GM11168 (cell line): Measurements from ENCODE around the gene SOD2.
"Not testable (repeated sequence)": the region's sequence is repeated elsewhere in the genome, so short reads cannot be mapped to it uniquely, and the experiment has no call there.

Experiments
- in situ Hi-C: fragments of 300-500 bp; cut with MboI; formaldehyde crosslinking; loops from one replicate; pipeline ENCODE4 v1.12.0; 2022; ENCODE audit warnings: low sequenced_read_pairs; ENCODE audit not compliant: unreplicated experiment

Gene SOD2

DNA sequence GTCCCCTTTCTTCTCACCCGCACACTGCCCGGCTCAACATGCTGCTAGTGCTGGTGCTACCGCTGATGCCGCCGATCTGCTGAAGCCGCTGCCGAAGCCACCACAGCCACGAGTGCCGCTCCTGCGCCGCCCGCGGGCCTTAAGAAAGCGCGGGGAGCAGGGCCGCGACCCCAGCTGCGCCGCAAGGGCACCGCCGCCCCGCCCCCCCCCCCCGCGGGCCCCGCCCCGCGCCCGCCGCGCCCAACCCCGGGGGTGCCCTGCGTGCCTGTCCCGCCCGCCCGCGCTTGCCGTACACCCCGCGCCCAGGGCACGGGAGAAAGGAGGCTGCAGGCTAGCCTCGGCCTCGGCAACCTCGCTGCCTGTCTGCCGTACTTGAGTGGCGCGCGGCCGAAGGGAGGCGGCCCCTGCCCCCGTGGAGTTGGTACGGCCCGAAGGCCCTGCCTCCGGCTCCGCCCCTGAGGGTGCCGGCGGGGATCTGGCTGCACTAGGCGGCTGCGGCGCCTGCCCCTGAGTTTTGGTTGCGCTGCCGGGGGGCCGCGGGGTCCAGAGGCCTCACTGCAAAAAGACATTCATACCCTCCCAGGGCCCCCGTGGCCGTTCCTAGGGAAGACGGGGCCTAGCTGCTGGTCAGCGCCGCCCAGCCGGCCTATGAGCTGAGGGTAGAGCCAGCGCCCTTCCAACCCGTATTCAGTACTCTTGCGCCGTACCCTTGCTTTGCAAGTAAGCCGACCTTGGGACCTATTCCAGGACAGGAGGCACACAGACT is at the start of gene SOD2:
Gene SOD2, minus strand, starts transcription at position 114 of the 766 bp plus-strand sequence. Its CDS starts 74 bp downstream, at position 40.
- in situ Hi-C loops, result no loop called here

DNA sequence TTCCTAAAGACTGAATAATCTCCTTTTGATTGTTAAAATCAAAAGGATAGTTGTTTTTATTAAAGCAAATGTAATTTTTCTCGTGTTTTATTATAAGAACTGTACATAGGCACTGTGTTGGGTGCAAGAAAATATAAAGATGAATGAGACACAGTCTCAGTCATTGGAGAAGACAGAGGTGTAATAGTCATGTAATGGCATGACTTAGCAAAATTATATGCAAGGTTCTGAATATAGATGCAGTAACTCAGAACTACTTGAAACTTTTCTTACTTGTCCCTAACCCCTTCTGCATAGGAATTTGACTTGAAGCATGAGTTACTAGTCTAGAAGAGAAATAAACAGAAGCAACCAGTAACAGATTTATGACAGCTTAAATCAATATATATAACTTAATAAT is 49.1 kb upstream of the SOD2 start:
- in situ Hi-C loops, result no loop called here

DNA sequence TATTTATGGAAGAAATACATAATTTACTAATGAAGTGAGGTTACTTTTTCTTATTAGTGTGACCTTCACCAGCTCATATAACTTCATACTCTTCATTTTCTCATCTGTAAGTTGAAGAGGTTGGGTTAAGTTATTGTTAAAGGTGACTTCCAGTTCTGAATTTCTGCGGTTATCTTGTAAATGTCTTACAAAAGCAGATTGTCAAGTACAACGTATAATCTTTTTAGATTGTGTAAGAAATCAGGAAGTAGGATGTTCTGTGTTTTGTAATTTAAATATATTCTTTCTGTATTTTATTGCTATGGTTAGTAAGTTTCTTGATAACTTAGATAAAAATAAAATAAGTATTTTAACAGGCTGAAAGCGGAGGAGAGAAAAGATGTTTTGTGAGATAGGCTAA is 46.3 kb upstream of the SOD2 start:
- in situ Hi-C loops, result no loop called here

DNA sequence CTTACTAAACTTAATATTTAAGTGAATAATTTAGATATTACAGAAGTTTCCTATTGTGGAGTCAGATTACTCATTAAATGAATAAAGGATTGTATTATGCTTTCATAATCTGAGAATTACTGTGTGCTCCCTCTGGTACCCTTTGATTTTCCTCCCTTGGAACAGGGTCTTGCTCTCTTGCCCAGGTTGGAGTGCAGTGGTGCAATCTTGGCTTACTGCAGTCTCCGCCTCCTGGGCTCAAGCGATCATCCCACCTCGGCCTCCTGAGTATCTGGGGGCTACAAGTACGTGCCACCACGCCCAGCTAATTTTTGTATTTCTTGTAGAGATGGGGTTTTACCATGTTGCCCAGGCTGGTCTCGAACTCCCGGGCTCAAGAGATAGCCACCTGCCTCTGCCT is 43.9 kb upstream of the SOD2 start:
- in situ Hi-C loops, result no loop called here

DNA sequence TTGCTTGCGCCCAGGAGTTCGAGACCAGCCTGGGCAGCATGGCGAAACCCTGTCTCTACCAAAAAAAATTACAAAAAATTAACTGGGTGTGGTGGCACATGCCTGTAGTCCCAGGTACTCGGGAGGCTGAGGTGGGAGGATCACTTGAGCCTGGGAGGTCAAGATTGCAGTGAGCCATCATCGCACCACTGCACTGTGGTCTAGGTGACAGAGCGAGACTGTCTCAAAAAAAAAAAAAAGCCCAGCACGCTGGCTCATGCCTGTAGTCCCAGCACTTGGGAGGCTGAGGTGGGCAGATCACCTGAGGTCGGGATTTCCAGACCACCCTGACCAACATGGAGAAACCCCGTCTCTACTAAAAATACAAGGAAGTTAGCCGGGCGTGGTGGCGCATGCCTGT is 40.4 kb upstream of the SOD2 start:
- in situ Hi-C loops, result not testable (repeated sequence)

DNA sequence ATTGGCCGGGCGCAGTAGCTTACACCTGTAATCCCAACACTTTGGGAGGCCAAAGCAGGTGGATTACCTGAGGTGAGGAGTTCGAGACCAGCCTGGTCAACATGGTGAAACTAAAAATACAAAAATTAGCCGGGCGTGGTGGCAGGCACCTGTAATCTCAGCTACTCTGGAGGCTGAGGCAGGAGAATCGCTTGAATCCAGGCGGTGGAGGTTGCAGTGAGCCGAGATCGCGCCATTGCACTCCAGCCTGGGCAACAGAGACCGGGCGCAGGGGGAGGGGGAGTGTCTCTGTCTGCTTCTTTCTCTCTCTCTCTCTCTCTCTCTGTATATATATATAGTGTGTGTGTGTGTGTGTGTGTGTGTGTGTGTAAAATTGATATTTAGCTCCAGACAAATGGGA is 39.5 kb upstream of the SOD2 start:
- in situ Hi-C loops, result not testable (repeated sequence)

DNA sequence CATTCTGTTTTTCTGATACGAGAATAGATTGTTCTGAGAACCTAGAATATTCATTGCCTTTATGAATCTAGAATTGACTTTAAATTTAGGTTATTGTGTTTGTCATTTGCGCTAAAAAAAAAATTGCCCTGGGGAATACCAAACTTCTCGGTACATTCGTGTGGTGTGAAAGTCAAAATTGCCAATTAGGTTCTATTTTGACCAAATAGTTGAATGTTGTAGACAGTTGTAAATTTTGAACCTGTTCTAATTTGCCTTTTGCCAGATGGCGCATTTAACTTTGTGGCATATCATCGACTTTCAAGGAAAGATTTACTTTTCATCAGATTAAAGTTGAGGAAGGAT is 37.3 kb upstream of the SOD2 start:
- in situ Hi-C loops, result no loop called here

DNA sequence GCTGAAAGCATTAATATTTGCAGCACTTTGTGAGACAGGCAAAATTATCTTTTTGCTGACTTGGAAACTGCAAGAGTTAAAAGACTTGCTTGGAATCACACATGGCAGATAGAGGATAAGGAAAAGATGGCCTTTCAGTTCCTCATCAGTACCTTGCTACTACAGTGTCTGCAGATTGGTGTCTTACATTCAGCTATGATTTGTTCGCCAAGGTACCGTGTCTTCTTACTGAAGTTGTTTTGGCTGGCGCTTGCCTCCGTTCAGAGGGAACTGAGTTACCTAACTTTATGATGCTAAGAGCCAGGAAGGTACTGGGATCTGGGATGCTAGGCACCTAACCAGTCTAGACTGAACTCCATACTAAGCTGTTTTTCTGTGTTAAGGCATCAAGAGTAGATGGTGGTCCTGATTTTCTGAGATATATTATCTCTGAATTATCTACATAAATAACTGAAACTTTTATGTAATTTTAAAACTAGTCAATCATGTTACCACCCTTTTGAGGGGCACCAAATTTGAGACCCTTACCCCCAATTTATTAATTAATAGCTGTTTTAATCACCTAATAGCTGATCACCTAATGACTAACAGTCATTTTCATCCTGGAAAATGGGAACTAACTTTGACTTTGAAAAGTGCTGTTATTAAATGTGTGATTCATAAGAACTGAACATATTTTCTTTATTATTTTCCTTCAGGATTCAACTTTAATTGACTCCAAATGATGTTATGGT is 36.7 kb upstream of the SOD2 start:
- in situ Hi-C loops, result no loop called here

DNA sequence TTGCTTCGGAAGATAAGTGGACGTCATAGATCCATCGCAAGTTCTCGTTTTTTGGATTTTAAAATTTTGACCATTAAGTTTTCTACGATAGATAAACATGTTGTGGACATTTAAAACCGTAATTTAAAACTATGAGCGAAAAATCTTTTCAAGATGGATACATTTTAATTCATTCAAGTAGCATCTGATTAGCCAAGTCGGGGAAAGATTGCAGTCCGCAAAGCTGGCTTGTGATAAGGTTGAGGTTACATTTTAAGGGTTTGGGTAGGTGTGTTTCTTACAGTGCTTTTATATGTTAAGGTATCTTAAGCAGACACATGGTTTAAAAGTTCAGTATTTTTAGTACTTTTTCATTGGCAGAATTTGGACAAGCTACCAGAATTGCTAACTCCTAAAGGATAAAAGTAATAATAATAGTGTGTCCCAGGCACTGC is 35.5 kb upstream of the SOD2 start:
- in situ Hi-C loops, result no loop called here

DNA sequence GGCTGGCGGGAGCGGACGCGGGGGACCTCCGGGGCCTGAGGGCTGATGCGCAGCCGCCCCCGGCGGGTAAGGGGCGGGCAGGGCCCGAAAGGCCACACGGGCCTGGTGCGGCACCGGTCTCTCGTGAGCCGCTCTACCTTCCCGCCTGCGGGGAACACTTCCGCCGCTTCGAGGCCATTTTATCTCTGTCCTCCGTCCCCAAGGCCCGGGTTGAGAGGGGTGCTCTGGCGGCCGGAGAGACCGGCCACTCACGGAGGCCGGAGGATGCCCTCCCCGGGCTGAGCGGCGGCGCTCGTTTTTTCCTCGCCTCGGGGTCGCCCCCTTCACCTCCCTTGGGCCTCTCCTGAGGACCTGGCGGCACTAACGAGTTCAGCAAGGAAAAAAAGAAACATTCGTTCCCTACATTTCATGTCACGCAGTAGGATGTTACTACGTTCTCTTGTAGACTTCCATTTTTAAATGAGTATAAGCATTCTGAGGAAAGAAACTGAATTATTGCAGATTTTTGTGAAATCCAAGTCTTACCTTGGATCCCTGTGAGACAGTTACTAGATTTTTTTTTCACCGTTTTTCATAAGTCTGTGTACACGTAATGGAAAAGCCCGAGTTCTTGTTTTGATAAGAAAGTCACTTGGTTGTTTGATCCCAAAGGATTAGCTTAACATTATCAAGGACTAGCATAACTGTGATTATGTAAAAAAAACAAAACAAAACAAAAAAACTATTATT is 34.8 kb upstream of the SOD2 start:
- in situ Hi-C loops, result no loop called here

DNA sequence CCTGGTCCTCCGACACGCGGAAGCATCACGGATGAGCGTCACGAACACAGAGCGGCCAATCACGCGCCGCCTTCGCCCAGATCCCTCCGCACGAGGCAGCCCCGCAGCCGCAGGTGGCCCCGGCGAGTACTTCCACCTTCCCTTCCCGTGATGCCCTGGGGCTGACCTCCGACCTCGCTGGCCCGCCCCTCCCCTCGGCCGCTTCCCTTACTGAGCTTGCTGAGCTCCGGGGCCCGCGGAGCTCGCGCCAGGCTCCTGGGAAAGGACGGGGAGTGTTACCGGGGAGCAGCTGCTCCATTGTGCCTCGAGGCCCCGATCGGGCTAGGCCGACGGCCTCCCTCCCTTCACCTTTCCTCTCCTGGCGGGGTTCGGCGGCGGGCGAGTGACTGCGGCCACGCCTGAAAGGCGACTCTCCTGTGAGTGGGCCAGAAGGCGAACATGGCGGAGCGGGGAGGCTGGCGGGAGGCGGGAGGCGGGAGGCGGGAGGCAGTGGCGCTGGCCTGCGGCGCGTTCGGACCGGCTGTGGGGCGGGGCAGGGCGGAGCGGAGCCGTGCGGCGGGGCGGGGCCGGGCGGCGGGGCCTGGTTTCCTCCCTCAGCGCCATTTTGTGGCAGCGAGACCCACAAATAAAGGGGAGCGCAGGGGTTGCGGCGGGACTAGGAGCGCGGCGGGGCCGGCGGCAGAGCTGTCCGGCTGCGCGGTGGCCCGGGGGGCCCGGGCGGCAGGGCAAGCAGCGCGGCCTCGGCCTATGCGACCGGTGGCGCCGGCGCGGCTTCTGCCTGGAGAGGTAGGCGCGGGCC is 34.1 kb upstream of the SOD2 start, which contains the start of gene WTAP:
Gene WTAP, plus strand, starts transcription at position 589 of the 799 bp plus-strand sequence. CDS start 8,760 bp downstream, outside the sequence.
- in situ Hi-C loops, result no loop called here

DNA sequence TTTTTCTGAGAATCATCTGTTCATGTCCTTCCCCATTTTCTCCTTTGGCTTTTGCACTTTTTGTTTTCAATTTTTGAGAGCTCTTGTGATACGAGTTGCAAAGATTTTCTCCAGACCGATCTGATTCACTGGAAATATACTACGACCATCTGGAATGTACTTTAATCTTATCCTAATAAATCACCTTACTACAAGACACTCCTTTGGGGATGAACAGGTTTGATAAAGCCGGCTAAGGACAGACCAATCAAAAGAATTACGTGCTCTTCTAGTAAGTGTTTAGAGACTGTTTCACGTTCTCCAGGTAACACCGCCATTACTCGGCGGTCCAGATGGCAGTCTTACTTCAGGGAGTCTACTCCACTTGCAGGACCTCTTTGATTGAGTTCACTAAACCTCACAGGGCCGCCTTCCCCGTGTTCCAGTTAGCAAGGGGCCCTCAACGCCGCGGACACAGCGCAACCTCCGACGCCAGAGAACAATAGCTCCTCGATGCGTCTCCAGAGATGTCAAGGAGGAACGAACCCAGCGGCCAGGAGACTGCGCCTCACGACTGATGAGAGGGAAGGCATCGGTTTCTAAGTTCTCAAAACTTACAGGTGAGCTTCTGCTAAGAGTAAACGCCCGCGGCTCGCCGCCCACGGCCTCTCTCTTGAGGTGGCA is 33.3 kb upstream of the SOD2 start:
- in situ Hi-C loops, result no loop called here

DNA sequence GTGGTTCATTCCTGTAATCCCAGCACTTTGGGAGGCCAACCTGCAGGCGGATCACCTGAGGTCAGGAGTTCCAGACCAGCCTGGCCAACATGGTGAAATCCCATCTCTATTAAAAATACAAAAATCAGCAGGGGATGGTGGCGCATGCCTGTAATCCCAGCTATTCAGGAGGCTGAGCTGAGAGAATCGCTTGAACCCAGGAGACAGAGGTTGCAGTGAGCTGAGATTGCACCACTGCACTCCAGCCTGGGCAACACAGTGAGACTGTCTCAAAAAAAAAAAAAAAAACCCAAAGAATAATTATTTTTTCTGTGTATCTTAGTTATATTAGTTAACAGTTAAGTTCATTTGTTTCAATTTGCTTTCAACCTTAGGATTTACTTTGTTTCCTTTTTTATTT is 32.2 kb upstream of the SOD2 start:
- in situ Hi-C loops, result not testable (repeated sequence)

DNA sequence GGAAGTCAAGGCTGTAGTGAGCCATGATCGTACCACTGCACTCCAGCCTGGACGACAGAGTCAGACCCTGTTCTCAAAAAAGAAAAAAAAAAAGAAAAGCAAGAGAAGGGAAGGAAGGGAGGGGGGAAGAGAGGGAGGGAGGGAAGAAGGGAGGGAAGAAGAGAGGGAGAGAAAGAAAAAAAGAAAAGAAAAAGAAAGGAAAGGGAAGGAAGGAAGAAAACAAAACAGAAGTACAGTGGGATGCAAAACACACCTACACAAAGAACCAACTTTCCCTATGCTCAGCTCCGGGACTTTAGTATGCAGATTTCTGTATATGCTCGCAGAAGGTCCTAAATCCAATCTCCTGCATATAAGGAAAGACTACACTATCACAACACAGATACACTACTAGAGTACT is 31.7 kb upstream of the SOD2 start:
- in situ Hi-C loops, result no loop called here

DNA sequence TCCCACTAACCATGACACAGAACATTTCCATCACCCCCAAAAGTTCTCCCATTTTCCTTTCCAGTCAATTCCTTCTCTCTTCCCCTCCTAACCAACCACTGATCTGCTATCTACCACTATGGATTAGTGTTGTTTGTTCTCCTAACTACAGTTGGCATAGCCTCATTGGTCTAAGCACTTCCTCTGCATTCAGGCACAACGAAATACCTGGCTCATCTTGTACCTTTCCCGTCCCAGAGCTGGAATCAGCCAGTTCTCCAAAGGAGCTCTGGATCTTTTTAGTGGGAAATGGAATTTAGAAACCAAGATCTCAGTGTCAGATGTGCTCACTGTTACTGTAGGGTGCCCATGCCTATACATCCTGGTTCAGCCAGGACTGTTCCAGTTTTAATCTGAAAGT is 30.2 kb upstream of the SOD2 start:
- in situ Hi-C loops, result no loop called here

DNA sequence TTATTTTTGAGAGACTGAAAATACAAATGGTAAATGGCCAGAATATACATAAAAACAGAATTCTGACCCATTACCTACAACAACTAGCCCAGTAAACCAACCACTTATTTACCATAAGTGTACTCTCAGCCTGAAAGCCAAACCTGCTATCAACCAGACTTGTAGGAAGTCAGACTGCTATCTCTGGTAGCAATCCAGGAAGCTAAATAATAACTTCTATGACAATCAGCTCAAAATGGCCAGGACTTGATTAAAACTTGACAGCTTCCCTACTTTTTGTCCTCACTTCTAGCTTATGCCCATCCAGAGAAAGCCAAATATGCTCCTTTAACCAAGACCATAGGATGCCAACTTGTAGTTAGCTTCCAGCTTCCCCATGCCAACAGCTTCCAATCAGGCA is 29.6 kb upstream of the SOD2 start:
- in situ Hi-C loops, result no loop called here

DNA sequence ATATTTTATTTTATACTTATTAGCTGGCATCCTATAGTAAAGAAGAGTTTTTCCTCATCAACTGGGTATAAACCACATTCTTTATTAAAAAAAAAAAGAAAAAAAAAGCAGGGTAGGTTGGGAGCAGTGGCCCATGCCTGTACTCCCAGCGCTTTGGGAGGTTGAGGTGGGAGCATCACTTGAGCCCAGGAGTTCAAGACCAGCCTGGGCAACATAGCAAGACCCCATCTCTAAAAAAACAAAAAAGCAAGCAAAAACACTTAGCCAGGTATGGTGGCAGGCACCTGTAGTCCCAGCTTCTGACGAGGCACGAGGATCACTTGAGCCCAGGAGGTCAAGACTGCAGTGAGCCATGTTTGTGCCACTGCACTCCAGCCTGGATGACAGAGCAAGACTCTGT is 28.9 kb upstream of the SOD2 start:
- in situ Hi-C loops, result not testable (repeated sequence)

DNA sequence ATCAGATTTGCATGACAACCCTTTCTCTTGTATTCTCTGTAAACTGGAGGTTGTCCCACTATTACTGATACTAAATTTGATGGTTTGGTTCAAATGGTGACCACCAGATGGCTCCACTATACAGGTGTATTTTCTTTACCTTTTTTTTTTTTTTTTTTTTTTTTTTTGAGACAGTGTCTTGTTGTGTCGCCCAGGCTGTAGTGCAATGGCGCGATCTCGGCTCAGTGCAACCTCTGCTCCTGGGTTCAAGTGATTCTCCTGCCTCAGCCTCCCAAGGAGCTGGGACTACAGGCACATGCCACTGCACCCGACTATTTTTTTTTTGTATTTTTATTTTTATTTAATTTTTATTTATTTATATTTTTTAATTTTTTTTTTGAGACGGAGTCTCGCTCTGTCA is 27.7 kb upstream of the SOD2 start:
- in situ Hi-C loops, result no loop called here

DNA sequence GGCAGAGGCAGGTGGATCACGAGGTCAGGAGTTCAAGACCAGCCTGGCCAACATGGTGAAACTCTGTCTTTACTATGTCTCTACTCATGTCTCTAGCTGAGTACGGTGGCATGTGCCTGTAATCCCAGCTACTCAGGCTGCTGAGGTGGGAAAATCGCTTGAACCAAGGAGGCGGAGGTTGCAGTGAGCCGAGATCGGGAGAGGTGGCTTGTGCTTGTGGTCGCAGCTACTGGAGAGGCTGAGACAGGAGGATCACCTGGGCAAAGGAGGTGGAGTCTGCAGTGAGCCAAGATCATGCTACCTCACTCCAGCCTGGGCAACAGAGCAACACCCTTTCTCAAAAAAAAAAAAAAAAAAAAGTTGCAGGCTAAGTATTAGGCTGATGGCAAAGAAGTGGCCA is 26.2 kb upstream of the SOD2 start:
- in situ Hi-C loops, result no loop called here

DNA sequence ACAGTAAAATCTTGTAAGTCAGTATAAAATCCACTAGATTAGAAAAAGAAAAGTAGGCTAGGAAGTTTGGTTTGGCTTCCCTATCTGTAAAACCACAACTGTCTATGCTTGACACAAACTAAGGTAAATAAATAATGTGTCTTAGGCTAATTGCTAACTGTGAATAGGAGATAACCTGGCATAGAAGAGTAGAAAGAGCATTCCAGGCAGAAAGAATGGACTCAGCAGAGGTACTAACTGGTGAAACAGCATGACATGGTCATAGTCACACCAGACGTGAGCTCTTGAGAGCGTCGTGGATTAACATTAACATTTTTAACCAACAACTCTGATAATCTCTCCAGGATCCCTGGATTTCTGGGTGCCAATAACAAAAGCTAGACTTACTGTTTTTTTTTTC is 25.6 kb upstream of the SOD2 start:
- in situ Hi-C loops, result no loop called here
